Sigmoid colon (tissue), 4 donors: Measurements from ENCODE around the gene POMGNT2.

ENCODE experiments used
- CTCF ChIP-seq, 4 experiments: fragments of 450-650 bp in 3 of 4; fragments of 200-600 bp in 1 of 4; IDR thresholded peaks; one replicate each; pipeline ENCODE4 v1.5.1; 2016 to 2019; ENCODE audit warnings: antibody characterized with exemption in 4 of 4, mild to moderate bottlenecking in 3 of 4, moderate library complexity in 2 of 4
- POLR2A ChIP-seq, 2 donors: fragments of 450-650 bp; IDR thresholded peaks; one replicate each; pipeline ENCODE4 v1.6.1; 2016; ENCODE audit warnings: antibody characterized with exemption in 2 of 2, mild to moderate bottlenecking in 2 of 2, moderate library complexity in 2 of 2
- POLR2AphosphoS5 ChIP-seq, 4 donors: sonication (generic); formaldehyde crosslinking; IDR thresholded peaks; one replicate each; pipeline ENCODE4 v1.6.1; 2017; ENCODE audit warnings: antibody characterized with exemption in 4 of 4

- TF ChIP-seq POLR2A (IDR thresholded peaks at IDR 0.05), result no peak
- no peak for TF ChIP-seq CTCF (IDR thresholded peaks at IDR 0.05)
- no peak for TF ChIP-seq POLR2AphosphoS5 (IDR thresholded peaks at IDR 0.05)
Observed at GRCh38 chr3:43032646-43033628, 72.9 kb downstream of the POMGNT2 start.
